Effector CD4-positive, alpha-beta T cell (primary cell): ENCODE data around the gene KPNB1.
"Not testable (repeated sequence)": the region's sequence is repeated elsewhere in the genome, so short reads cannot be mapped to it uniquely, and the experiment has no call there.

Experiments
- DNase-seq: peaks from one replicate; pipeline ENCODE4 v3.0.0-alpha.2; 2020

Gene KPNB1

DNA sequence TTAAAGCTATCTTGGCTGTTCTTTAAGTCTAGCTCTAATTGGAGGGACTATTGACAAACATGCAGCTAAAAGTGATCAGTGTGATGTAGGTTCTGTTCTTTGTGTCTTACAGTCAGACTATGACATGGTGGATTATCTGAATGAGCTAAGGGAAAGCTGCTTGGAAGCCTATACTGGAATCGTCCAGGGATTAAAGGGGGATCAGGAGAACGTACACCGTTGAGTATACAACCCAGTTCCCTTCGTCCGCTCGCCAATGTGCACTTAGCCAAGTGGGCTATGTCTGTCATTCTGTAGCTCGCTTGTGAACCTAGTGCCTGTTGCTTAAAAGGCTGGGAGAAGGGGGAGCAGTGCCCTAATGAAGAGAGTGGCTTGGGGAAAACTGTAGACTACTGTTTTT is 28.5 kb downstream of the KPNB1 start:
- no peak for DNase-seq

- DNase-seq = no peak
Measured at GRCh38 chr17:47682138-47682537, 32.4 kb downstream of the KPNB1 start.

DNA sequence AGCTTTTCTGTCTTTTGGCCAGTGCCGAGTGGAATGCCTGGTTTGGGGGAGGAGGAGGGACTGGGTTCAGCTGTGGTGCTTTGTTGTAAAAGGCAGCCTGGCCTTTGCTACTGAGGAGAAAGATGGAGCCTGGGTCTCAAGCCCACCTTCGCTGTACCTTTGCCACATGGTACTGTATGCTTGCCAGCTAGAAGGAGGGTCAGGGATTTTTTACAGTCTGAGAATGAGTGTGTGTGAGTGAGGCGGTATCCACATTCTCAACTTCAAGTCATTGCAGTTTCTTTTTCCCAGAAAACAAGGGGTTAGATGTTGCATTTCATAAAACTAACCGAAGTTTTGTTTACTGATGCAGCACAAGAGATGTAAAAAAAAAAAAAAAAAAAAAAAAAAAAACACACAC is 33.0 kb downstream of the KPNB1 start:
- not testable (repeated sequence) for DNase-seq

DNA sequence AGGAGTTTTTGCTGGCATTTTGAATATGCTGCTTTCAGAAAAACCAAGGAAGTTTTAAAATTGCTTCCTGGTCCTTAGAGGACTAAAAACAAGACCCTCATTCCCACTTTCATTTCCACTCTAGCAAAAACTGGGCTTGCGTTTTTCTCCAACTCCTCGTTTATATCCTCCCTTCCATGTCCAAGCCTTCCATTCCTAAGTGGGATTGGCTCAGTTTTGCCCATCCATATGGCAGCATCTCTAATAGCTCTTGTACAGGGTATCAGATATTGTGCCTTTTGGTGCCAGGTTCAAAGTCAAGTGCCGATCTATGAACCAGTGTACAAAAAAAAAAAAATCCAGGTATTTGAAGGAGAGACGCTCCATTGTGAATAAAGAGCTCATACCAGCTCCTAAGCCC is 34.3 kb downstream of the KPNB1 start:
- no peak for DNase-seq

GRCh38 chr17:47684535-47685193 is 34.9 kb downstream of the KPNB1 start:
- DNase-seq = no peak

GRCh38 chr17:47685556-47686275 is 36.0 kb downstream of the KPNB1 start:
- DNase-seq = no peak

- no peak for DNase-seq
Measured at GRCh38 chr17:47686276-47686635, 36.5 kb downstream of the KPNB1 start.

DNA sequence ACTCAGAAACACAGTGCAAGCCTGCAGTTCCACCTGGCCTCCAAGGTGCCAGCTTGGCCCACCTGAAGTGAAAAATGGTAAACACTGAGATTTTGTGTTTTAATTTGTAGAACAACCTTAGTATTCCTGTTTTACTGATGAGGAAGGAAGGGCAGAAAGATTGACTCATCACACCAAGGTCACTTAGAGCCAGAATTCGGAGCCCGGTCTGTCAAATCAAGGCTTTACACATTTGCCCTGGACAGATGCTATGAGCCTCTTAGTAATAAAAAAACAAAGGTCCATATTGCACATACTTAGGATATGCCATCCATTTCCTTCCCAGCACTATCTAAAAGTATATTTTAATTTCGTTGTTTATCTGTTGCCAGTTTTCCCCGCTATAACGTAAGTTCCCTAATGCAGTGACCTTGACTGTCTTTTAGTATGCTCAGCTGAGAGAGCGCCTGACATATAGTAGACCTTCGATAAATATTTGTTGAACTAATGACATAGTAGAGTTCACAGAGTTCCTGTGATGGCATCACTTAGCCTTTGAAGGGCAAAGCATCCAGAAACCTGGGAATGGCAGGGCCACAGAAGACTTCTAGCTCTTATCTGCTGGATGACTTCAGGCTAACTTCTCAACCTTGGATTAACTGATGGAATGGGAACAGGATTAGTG is 37.1 kb downstream of the KPNB1 start:
- no peak for DNase-seq

- DNase-seq = no peak
Measured at GRCh38 chr17:47687328-47687690, 37.6 kb downstream of the KPNB1 start.

GRCh38 chr17:47687748-47688147 is 38.0 kb downstream of the KPNB1 start:
- DNase-seq = no peak

DNA sequence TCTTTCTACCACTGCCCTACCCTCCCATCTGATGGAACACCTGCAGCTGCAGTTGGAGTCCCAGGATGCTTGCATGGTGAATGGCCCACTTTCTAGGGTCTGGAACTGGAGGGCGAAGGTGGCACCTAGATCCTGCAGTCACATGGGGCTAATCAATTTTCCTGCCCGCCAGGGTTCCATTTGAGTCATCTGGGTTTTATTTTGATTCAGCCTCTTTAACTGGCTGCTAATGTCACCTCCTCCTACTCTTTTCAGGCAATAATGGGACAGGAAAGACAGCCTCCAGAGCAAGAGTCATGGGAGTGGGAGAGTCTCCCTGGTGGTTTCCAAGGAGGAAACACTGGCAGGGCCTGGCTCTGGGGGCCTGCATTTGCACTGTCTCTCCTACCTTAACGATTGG is 40.4 kb downstream of the KPNB1 start:
- no peak for DNase-seq

- no peak for DNase-seq
Measured at GRCh38 chr17:47692137-47692894, 42.6 kb downstream of the KPNB1 start.

DNA sequence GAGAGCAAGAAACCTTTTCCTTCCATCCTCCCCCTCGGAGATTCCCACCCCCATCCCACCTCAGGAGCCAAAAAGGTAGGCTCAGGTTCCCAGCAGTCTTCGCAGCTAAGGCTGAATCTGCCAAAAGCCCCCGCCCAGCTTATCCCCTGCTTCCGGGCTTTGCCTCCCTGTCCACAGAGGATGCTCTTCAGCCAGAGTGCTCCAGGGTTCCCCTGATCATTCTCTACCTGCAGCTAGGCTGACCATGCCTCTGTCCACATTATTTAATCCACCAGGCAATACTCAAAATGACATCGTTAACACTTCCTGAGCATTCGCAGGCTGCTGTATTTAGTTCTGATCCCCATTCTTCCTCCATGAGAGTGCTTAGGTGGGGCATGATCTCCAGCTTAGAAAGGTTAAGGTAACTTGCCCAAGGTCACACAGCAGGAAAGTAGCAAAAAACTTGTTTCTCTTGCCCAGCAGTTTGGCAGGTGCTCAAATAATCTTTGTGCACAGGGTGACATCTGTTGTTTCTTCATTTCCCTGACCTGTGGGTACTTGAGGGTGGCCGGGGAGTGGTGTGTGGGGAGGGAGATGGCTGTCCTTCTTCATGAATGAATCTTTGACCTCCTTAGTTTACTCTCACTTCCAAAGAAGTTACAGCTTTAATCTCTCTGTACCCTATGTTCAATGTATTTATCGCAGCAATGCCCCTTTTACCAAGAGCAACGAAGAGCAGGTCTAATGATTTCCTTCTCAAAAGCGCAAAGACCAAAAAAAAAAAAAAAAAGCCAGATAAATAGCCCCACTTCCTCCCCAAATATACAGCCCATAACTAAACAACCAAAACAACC is 43.4 kb downstream of the KPNB1 start:
- DNase-seq = no peak

DNA sequence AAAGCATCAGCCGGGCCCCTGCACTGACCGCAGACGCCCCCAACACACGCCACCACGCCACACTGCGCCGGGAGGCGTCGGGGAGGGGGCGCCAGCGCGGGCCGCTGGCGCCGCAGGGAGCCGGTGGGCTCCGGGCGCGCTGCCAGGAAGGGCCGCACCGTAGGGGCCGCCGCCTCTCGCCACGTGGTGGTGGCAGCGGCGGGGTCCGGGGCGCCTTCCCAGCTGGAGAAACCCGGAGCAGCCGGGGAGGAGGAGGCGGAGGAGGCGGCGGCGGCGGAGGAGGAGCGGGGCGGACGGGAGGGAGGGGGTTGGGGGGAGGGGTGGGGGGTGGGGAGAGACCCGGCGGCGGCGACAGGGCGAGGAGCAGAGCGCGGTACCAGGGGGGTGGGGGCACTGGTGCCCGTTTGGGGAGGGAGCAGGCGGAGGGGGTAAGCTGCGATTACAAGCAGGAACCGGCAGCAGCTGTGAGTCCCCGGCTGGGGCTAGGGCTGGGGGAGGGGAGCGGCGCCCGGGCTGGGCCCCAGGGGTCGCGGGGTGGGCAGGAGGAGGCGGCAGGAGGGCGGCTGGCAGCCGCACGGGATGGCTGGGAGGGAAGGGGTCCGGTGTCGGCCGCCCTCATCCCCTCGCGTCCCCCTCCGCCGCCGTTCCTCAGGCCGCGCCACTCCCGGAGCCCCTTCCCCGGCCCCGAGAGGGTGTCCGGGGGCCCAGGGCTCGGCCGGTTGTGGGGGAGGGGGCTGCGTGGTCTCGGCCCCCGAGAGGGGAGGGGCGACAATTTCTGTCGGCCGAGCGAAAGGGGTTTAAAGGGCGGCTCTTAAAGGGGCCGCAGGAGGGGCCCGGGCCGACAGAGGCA is 44.2 kb downstream of the KPNB1 start, which contains the start of gene TBKBP1:
Gene TBKBP1 (plus strand): TSS at position 431 of the 850 bp plus-strand sequence. CDS start 1,952 bp downstream, outside the sequence.
- peak; percentile 46 for DNase-seq

DNA sequence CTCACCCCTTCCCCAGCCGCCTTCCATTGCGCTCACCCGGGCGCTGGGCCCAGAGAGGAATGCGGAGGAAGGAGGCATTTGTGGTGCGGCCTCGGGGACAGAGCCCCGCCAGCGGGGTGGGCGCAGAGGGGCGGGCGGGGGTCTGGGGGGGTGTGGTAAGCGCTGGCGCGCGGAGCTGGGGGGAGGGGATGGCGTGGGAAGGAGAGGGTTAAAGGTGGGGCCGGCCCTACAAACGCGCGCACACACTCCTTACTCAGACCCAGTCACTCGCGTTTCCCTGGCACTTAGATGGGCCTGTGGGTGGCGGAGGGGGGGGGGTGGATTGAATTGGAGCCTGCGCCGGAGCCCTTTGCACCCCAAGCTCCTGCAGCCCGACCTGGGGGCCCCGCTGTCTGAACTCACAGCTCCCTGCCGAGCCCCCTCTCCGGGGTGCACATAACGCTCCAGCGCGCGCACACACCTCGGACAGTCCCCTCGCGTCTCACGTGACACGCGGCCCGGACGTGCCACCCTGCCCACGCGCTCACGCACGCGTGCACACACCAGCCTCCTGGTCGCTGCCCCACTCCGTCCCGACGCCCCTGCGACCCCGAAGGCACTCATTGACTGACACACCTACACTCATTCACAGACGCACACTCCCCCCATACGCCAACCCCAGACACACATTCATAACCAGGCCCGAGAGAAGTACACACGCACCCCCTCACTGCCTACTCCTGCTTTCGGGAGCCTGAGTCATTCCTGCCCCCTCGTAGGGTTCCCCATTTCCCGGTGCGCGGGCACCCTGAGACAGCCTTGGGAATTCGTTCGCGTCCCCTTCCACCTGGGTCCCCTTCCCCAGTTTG is 45.1 kb downstream of the KPNB1 start:
- DNase-seq = no peak

DNA sequence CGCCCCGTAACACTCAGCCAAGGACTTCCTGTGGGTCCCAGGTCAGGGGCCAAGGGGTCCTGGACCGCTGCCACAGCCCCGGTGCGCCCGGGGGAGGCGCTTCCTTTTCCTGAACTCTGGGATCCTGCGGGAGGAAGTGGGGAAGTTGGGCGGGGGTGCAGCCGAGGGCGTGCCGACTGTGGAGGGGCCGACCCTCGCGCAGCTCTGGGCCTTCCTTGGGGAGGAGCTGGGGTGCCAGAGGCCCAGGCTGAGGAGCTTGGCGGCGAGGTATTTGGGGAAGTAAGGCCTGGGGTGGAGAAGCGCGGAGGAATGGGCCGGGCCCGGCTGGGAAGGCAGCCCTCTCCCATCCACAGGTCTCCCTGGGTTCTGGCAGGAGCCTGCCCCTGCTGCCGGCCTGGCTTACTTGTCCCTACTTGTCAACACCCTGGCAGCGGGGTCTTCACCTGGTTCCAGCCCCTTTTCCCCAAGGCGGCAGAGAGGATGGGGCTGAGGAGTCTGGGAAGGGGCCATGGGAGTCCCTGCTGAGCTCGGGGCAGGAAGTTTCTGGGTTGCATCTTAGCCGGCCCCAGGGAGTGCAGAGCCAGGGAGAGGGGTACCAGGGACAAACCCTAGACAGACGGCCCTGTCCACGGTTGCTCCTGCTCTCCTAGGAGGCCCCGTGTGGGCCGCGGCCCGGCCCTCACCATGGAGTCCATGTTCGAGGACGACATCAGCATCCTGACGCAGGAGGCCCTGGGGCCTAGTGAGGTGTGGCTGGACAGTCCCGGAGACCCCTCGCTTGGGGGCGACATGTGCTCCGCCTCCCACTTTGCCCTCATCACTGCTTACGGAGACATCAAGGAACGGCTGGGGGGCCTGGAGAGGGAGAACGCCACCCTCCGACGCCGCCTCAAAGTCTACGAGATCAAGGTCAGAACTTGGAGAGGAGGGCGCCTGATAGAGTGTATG is 46.0 kb downstream of the KPNB1 start:
- DNase-seq = no peak

GRCh38 chr17:47696717-47697642 is 47.3 kb downstream of the KPNB1 start:
- no peak for DNase-seq
